ENCODE measurements around the gene TK2.
"Not testable (repeated sequence)": the region's sequence is repeated elsewhere in the genome, so short reads cannot be mapped to it uniquely, and the experiment has no call there.

TK2 gene

DNA sequence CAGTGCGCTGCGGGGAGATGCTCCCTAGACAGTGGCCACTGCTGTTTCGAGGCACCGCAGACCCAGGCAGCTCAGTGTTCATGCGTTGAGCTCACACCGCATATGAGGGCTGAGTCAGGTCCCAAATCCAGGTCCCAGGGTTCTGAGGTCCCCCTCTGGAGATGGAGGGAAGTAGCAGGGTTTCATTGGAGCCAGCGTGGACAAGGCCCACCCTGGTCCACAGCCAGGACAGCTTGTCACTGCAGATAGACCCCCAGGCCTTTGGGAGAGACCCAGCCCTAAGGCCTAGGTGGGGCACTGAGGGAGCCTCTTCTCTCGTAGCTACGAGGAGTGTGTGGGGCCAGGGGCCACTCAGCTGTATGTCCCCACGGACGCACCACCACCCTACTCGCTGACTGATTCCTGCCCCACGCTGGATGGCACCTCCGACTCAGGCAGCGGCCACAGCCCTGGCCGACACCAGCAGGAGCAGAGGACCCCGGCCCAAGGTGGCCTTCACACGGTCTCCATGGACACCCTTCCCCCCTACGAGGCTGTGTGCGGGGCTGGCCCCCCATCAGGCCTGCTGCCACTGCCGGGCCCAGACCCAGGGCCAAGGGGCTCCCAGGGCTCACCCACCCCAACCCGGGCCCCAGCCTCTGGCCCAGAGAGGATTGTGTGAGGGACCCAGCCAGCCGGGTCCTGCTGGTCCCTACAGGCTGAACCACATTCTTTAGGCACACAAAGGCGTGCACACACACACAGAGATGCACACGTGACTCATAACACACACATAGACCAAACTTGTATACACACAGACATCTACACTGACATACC lies 69.4 kb downstream of the TK2 start:
- no peak for DNase-seq

DNA sequence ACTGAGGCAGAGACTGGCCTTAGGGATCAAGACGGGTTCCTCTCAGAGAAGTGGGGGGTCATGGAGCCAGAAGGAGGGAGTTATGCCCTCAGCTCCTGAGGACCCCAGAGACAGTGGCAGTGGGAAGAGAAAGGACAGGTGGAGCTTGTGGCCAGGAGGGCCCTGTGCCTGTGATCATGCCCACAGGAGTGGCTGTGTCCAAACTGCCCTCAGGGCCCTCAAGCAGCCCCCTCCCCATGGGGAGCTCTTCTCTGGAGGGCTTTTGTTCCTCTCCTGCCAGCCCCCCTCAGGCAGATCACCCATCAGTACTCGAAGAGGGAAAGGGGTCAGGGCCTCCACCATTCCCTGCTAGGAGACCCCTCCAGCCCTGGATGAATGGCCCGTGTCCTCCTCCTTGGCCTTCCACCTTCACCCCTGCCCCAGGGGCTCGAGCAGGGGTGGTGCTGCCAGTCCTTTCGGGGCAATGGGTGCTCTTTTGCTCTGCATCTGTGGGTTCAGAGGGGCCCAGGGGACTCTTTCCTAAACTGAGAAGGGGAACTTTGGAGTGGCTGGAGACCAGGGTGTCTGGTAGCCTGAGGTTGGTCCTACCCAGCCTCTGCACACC lies 70.2 kb downstream of the TK2 start:
- DNase-seq: no peak

DNA sequence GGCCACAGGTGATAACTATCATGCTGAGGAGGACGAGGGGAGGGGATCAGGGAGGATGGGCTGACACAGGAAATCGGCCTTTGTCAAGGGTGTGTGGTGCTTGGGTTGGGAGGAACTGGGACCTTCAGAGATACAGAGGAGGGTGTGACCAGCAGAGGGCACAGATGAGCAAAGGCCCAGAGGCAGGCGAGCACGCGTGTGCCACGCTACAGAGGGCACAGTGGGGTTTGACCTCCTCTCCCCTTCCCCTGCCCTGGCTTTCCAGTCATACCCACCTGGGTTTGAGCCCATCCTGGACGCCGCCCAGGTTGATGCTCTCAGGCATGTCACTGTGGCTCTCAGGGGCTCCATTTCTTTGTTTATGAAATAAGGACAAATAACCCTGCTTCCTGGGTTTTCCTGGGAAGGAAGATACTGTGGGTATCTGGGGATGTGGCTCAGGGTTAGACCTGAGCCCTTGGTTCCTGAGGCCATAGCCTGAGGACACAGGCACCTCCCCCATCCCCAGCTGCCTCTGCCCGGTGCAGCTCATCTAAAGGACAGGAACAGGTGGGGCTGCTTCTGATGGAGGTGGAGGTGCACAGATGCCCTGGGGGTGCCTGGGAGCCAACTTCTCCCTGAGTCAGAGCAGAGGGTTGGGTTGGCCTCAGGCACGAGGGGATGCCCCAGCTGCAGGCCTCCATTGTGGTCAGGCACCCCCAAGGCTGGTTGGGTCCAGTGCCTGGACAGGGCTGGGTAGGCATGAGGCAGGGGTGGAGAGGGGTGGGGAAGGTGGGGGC lies 71.0 kb downstream of the TK2 start:
- DNase-seq: peak; percentile 73

DNA sequence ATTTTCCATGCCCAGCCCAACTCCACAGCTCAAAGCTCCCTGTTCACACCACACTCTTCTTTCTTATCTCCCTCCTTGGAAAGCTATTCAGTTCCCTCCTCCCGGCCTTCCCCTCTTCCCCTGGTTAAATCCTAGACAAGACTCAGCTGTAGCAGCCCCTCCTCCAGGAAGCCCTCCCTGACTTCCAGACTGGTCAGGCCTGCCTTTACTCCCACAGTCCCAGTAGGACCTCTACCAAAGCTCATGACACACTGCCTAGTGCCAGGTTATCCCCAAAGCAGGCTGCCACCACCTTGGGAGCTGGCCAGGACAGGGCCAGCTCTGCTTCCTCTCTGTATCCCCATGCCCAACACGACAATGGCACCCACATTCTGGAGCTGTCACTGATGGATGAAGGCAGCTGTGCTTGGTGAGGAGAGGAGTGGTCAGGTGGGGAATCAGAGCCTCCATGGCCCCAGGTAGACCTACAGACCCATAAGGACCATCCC lies 72.8 kb downstream of the TK2 start:
- no peak for DNase-seq

DNA sequence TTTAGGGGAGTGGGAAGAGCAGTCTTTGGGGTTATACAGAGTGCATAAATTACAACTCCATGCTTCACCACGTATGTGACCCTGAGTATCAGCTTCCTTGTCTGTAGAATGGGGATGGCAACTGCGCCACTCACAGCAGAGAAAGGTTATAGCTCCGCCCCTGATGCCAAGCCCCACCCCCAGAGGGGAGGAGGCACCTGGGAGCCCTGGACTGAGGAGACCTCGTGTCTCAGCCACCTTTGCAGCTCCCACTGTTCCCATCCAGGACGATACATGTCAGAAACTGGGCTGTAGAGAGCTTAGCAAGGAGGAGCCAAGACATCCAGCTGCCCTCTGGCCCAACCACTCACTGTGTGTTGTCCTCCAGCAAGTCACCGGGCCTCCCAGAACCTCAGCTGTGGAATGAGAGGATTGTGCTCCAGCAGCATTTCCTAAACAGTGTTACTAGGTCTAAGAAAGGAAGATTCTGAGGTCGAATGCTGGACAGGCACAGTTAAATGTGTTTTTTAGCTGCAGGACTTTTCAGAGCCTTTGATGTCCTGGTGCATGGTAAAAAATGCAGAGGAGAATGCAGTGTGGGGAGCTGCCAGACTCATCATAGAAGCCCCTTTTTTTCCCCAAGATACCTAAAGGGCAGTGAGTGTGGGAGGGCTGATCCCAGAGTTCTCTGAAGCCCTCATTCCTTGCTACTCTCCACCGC lies 73.4 kb downstream of the TK2 start:
- no peak for DNase-seq

DNA sequence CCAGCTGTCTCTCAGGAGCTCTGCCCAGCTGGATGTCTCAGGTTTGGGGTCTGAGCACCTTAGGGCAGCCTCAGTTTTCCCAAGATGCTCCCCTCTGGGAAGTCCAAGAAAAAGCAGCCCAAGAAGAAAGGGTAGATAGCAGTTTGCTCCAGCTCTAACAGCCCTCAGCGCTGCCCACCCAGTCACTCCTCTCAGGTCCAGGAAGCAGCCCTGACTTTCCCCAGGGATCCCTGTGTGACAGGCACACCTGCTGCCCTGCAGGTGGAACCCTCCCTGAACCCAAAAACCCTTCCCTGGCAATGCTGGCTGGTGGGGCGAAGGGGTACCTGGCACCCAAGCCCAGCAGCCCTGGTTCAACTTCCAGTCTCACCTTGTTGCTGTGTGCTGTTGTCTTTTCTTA lies 74.7 kb downstream of the TK2 start:
- DNase-seq: no peak

DNA sequence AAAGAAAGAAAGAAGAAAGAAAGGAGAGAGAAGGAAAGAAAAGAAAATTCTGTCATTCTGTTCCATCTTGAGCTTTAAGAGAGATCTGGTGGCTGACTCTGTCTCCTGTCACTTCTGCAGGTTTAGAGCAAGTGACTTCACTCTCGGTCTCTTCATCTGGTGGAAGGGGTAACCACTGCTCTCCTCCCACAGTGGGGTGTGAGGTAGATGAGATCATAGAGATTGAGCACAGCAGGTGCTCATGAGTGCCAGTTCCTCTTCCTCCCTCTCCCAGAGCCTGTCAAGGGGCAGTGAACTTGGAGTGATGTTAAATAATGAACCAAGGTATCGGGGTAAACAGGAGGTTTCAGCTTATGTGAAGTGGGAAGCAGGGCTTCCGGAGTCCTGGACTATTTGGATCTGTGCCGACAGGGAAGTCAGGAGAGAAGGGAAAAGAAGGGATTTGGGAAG lies 75.1 kb downstream of the TK2 start:
- DNase-seq: no peak

DNA sequence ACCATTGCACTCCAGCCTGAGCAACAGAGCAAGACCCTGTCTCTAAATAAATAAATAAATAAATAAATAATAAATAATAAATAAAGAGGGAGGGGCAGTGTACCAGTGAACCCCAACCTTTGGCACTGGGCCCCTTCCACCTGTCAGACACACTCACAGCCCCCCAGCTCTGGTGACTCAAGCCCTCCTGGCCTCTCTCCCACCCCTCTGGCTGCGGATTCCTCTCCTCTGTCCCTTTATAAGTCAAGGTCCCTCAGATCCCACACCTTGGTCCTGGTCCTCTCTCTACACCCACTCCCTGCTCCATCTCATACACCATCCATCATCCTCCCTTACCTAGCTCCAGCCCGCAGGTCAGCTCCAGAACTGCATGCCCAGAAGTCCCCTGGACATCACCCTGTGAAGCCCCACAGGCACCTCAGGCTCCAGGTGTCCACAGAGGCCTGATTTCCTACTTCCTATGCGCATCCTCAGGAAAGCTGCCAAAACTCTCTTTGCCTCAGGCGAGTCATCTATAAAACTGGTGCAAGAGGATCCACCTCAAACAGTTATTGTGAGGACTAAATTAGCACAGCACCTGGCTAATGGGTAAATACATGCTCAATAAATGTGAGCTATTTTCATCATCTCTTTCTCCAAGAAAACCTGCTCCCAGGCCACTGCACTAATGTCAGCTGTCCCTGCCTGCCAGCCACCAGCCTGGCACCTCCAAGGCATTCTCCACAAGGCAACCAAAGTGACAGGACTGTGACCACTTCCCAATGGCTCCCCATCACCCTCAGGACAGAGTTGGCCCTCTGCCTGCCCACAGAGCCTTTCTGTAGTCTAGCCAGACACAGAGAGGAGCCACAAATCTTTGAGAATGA lies 76.0 kb downstream of the TK2 start:
- peak; percentile 14 for DNase-seq

DNA sequence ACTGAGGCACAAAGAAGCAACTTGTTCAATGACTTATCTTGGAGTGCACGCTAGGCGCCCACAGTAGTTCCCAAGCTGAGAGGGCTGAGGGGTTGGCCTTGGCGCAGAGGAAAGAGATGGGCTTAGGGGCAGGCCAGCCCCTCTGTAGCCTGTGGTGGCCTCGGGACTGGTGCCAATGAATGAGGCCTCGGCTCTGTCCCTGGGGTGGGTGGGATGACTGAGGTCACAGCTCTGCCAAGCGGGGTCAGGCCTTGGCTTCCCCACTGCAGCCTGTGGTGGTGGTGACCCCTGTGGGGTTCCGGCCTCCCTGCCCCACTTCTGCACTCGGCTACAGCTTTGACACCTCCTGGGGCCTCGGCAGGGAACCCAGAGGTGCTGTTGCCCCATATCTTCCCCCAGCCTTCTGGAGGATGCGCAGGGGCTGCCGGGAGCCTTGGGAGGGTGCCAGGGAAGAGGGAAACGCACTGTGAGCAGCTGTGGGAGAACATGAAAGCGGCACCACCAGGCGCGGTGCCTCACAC lies 76.8 kb downstream of the TK2 start:
- DNase-seq: no peak

DNA sequence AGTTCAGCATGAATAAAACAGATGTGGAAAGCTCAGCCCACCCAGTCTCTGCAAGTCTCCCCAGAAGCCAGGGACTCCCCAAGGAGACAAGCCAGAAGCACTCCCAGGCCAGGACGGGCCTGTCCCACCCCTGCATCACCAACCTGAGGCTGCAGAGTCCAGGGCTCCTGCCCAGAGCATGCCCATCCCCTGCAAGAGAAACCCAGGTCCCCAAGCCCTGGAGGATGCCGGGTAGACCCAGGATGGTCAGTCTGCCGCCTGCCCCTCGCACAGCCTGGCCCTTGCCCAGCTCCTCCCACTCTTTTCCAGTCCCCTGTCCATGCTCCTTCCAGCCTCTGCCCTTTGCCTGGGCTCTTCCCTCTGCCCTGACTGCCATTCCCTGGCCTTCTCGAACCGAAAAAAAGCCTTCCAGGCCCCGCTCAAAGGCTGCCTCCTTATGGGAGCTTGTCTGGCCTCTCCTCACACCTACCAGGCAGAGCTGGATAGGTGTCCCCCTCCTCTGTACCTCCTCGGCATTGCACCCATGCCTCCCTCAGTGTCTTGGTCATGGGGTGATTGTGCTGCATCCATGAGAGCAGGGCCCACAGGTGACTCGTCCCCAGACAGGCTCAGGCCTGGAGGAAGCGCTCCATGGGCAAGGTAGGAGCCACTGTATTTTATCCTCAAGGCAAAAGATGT lies 78.1 kb downstream of the TK2 start:
- DNase-seq: no peak

DNA sequence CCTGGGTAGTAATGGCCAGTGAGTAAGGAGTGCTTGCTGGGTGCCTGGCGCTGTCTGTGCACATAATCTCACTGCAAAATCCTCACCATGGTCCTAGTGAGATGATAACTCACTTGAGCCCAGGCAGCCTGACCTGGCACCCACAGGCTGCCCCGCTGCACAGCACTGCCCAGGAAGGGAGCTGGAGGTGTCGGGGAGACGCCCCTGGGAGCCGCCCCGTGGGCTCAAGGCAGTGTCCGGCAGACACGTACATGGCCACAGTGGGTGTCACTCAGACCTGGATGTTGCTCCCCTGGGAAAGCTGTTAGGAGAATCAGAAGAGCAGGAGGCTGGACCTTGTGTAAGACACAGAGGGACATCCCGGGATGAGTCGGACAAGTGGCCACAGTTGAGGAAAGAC lies 78.7 kb downstream of the TK2 start:
- no peak for DNase-seq

DNA sequence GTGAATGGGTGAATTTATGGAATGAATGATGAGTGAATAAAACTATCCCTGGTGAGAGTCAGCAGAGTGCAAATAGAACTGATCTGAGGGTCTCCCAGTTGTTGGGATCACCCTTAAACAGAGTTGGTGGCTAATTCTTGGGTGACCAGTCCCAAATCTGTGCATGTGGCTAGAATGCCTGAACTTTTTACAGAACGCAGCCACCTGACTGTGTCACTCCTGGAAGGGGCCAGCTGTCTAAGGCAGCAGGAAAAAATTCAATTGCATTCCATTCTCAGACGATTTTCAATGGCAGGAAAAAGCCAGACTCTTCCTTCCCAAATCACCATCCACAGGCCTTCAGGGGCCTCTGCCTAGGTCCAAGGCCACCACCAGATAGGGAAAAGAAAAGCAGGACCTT lies 79.4 kb downstream of the TK2 start:
- DNase-seq: no peak

DNA sequence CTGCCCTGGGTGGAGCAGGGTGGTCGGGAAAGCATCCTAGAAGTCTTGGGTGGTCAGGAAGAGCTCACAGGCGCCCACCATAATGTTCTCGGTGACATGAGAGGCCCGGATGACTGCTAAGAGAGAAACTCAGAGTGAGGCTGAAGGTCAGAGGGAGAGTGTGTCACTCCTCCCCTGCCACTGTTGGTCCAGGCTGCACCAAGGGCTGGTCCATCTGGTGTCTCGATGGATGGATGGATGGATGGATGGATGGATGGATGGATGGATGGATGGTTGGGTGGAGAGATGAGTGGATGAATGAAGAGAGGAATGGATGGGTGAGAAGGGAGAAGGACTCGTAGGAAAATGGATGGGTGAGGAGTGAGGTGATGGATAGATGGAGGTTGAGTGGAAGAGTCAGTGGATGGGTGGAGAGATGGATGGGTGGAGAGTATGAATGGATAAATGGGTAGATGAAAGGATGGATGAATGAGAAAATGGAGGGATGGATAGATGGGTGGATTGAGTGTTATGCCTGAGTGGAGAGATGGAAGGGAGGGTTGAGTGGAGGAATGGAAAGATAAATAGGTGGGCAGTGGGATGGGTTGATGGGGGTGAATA lies 79.9 kb downstream of the TK2 start:
- no peak for DNase-seq

DNA sequence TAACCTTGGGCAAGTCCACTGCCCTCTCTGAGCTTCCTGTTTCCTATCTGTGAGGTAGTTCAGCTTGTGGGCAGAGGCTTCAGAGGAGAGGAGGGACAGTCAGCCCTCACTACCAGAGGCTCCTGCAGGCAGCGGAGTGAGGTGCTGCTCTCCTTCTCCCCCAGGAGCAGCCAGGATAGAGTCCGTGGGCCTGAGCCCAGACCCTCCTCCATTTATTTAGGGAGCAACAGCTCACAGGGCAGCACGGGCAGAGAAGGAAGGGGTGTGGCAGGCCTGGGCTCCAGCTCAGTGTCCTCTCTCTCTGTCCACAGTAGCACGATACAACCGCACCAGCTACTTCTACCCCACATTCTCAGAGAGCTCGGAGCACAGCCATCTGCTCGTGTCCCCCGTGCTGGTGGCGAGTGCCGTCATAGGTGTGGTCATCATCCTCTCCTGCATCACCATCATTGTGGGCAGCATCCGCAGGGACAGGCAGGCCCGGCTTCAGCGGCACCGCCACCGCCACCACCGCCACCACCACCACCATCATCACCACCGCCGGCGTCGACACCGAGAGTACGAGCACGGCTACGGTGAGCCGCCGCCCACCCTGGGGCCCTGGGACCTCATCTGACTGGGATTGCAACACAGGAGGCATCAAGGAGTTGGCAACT lies 80.5 kb downstream of the TK2 start:
- DNase-seq: no peak

DNA sequence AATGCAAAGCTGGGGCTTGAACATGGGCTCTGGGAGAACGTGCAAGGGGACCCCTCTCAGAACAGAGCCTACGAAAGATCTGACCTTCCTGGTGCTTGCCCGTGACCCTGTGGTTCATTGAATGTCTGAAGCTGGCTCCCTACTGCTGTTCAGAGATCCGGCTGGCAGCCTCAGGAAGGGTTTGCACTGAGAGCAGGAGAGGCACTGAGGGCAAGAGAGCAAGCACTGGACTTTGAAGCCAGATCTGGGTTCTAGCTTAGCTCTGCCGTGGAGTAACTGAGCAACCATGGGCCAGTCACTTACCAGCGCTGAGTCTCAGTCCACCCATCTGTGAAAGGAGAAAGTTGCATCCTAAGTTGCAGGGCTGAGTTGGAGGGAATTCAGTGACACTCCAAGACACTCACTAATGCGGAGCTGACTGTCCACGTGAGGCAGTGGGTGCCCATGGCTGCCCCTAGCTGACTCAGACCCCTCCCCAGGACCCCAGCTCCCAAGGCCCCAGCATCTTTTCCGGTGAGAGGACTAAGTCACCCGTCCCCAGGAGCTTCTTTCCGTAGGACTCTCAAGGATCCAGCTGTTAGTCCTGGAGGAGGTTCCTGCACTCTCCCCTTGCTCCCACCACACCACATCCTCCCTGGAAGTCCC lies 81.5 kb downstream of the TK2 start:
- no peak for DNase-seq

DNA sequence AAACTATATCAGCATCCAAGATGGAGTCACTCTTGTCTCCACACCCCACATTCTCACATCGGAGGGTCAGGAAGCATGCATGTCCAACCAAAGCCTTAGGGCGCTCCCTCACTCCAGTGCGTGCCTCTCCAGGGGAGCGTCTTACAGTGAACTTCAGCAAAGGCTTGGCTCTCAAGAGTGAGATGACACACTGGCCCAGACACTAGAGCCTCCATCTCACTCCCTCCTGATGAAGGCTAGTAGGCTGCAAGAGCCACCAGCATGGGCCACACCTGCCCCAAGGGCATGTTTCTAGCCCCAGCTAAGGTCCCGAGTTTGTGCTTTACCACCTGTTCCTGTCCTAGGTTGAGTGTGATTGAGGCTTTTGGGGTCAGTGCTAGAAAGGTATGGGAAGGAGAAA lies 82.3 kb downstream of the TK2 start:
- DNase-seq: no peak

DNA sequence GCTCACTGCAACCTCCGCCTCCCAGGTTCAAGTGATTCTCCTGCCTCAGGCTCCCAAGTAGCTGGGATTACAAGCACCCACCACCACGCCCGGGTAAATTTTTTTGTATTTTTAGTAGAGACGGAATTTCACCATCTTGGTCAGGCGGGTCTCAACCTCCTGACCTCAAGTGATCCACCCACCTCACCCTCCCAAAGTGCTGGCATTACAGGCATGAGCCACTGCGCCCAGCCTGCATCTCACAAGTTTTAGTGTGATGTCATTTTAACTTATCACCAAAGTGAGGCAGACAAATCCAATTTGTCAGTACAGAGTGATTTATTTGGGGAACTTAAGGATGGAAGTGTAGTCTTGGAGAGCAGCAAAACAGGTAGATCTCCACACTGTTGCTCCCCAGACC lies 83.3 kb downstream of the TK2 start:
- DNase-seq: not testable (repeated sequence)

DNA sequence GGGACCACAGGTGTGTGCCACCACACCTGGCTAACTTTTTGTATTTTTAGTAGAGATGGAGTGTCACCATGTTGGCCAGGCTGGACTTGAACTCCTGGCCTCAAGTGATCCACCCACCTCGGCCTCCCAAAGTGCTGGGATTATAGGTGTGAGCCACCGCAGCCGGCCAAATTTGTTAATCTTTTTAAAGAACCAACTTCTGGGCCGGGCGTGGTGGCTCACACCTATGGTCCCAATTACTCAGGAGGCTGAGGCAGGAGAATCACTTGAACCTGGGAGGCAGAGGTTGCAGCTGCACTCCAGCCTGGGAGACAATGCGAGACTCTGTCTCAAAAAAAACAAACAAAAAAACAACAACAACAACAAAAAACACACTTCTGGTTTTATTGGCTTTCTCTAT lies 84.0 kb downstream of the TK2 start:
- DNase-seq: not testable (repeated sequence)

DNA sequence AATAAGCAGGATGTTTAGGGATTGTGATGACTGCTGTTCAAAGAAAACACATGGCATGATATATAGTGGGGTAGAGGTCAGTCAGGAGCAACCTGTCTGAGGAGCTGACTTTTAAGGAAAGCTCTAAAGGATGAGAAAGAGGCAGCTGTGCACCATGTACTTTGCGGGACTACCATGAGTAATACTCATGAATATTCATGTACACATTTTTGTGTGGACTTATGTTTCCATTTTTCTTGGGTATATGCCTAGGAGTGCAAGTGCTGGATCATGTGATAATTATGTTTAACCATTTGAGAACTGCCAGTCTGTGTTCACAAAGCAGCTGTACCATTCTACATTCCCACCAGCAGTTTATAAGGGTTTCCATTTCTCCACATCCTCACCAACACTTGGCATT lies 87.0 kb downstream of the TK2 start:
- DNase-seq: no peak

DNA sequence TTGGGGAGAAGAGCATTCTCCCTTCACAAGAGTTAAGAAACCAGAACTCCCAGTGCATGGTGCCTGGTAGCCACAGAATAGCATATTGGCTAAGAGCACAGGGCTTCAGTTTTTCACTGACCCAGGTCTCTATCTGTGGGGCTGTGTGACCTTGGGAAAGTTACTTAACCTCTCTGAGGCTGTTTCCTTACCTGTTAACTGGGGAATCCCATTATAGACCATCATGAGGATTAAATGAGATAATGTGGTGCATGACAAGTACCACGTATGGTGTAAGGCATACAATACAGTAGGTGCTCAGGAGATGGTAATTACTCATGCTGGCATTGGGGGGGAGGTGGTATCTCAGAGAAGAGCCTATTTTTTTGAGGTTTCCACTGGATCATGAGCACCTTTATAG lies 89.2 kb downstream of the TK2 start:
- DNase-seq: no peak
